Stimulated activated effector memory CD8-positive, alpha-beta T cell treated with anti-CD3 and anti-CD28 coated beads, Interleukin-12 subunit alpha, Interleukin-12 subunit beta, amount 100 ng/mL, for 72 hours (primary cell): ENCODE results near the gene ANKRD13C.
"Not testable (repeated sequence)": the region's sequence is repeated elsewhere in the genome, so short reads cannot be mapped to it uniquely, and the experiment has no call there.

ENCODE experiments used
- ATAC-seq: fragments of 150-1000 bp; cut with Tn5 transposase; 2 replicates; pipeline ENCODE4 v1.10.0; 2021
- DNase-seq, 2 donors: peaks; one replicate each; pipeline ENCODE4 v3.0.0; 2021 to 2022; ENCODE audit warnings: low spot score in 2 of 2
- H3K27ac Mint-ChIP-seq: one replicate; pipeline ENCODE4 v1.8.0; 2022; ENCODE audit warnings: mild to moderate bottlenecking, mixed read lengths
- H3K36me3 Mint-ChIP-seq: one replicate; pipeline ENCODE4 v1.8.0; 2022; ENCODE audit warnings: mild to moderate bottlenecking, mixed read lengths
- H3K4me1 Mint-ChIP-seq: one replicate; pipeline ENCODE4 v1.8.0; 2022; ENCODE audit warnings: mixed read lengths
- H3K4me3 Mint-ChIP-seq: one replicate; pipeline ENCODE4 v1.8.0; 2022; ENCODE audit warnings: mild to moderate bottlenecking, mixed read lengths
- H3K9me3 Mint-ChIP-seq: one replicate; pipeline ENCODE4 v1.8.0; 2022; ENCODE audit warnings: mixed read lengths

The ANKRD13C gene

DNA sequence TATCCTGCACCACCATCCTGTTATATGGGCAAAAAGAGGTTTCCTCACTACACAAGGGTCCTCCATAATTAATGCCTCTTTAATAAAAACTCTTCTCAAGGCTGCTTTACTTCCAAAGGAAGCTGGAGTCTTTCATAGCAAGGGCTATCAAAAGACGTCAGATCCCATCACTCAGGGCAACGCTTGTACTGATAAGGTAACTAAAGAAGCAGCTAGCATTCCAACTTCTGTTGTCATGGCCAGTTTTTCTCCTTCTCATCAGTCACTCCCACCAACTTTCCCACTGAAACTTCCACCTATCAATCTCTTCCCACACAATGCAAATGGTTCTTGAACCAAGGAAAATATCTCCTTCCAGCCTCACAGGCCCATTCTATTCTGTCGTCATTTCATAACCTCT is 17.1 kb upstream of the ANKRD13C start:
- not testable (repeated sequence) for ATAC-seq, H3K4me1 Mint-ChIP-seq, DNase-seq, H3K27ac Mint-ChIP-seq, H3K4me3 Mint-ChIP-seq, H3K9me3 Mint-ChIP-seq, H3K36me3 Mint-ChIP-seq

DNA sequence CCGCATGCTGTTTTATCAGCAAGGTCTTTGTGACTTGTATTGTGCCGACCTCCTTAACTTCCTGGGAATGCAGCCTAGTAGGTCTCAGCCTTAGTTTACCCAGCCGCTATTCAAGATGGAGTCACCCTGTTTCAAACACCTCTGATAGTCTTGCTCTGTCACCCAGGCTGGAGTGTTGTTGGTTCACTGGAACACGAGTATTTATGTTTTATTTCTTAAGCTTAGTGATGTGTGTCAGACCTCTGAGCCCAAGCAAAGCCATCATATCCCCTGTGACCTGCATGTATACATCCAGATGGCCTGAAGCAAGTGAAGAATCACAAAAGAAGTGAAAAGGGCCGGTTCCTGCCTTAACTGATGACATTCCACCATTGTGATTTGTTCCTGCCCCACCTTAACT is 12.9 kb upstream of the ANKRD13C start:
- not testable (repeated sequence) for H3K36me3 Mint-ChIP-seq, H3K9me3 Mint-ChIP-seq, ATAC-seq, H3K27ac Mint-ChIP-seq, DNase-seq, H3K4me3 Mint-ChIP-seq, H3K4me1 Mint-ChIP-seq

DNA sequence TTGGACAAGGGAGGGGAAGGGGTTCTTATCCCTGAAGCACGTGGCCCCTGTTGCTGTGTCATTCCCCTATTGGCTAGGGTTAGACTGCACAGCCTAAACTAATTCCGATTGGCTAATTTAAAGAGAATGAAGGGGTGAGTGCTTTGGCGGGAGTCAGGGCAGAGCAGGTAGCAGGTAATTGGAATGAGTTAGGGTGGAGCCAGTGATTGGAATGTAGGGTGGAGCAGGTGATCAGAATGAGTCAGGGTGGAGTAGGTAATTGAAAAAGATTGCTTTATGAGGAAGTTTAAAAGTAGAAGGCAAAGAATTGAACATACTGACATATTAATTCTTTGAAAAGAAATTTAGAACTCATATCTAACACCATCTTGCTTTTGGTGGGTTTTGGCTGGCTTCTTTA is 12.5 kb upstream of the ANKRD13C start:
- H3K27ac Mint-ChIP-seq, ATAC-seq, H3K4me1 Mint-ChIP-seq, H3K36me3 Mint-ChIP-seq, H3K9me3 Mint-ChIP-seq, DNase-seq, H3K4me3 Mint-ChIP-seq: not testable (repeated sequence)

DNA sequence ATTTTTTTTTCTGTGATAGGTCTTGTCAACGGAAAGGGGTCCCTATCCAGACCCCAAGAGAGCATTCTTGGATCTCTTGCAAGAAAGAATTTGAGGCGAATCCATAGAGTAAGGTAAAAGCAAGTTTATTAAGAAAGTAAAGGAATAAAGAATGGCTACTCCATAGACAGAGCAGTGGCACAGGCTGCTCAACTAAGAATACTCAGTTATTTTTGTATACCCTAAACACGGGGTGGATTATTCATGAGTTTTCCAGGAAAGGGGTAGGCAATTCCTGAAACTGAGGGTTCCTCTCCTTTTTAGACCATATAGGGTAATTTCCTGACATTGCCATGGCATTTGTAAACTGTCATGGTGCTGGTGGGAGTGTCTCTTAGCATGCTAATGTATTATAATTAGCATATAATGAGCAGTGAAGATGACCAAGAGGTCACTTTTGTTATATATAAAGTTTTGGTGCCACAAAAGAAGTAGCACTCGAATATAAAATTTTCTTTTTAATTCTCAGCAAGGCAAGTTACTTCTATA is 12.0 kb upstream of the ANKRD13C start:
- H3K4me1 Mint-ChIP-seq, H3K36me3 Mint-ChIP-seq, H3K9me3 Mint-ChIP-seq, H3K4me3 Mint-ChIP-seq, DNase-seq, ATAC-seq, H3K27ac Mint-ChIP-seq: not testable (repeated sequence)

DNA sequence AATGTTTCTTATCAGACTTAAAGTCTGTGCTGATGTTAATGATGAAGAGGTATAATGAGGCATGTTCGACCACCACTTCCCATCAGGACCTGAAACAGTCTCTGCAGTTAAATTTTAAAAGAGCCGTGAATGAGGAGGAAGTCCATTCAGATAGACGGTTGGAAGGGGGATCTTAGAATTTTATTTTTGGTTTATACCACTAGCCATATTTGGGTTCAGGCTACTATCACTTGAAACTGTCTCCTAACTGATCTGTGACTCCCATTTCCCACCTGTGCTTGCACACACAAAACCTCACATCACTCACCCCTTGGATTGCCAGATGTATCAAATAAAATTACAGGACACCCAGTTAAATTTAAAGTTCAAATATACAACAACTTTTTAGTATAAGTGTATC is 9.9 kb upstream of the ANKRD13C start:
- no peak for ATAC-seq
- no peak overlapping the region for H3K27ac Mint-ChIP-seq
- H3K36me3 Mint-ChIP-seq = no peaks in the 10 kb centered on the region
- no peaks in the 10 kb centered on the region for H3K9me3 Mint-ChIP-seq
- peaks cover 7% of the 10 kb centered on the region for H3K4me1 Mint-ChIP-seq
- H3K4me3 Mint-ChIP-seq = no peak overlapping the region
- no peak for DNase-seq

DNA sequence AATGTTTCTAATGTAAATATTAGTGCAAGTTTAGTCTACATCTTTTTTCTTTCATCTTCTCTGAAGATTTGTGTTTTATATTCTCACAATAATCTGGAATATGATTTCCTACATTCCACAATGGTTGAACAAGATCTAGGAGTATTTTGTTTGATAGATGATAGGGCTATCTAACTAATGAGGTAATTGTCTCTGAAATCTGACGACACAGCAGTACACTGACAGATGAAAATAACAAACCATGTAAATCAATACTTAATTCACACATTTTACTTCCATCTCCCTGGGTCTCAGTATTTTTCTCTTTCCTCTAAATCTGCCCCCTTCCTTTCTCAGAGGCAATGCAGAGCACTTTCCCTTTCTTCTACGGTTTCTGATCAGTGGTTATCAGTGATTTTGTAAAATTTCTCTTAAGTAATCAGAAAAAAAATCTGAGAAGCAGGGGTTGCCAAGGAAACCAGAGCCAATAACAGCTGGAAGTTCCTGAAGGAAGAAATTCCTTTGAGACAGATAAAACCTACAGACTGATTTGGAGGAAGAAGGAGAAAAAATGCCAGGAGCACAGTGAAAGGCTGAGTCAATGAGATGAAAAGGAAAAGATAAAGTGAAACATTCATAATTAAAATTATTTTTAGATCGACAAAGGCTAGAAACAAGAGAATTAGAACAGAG is 7.3 kb upstream of the ANKRD13C start:
- Mint-ChIP-seq H3K27ac (no peak overlapping the region), H3K4me1 (peaks cover 3% of the 10 kb centered on the region), H3K36me3 (no peaks in the 10 kb centered on the region), H3K9me3 (no peaks in the 10 kb centered on the region), H3K4me3 (no peak overlapping the region)
- ATAC-seq (no peak), DNase-seq (no peak)

DNA sequence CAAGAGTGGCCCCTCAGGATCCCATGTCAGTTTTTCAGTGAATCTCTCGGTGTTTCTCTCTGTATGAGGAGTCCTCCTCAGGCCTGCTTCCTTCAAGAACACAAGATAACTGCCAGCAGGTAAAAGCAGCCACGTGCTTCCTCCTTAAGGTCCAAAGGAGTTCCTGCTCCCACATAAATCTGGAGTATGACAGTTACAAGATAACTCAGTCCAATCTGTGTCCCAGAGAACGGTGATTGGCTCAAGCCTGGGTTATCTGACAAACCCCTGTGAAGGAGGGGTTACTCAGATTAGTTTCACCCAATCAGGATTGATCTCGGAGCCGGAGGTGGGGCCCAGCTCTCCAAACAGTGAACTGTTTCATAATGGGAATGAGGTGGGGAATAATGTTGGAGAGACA is 5.8 kb upstream of the ANKRD13C start:
- no peak for ATAC-seq

DNA sequence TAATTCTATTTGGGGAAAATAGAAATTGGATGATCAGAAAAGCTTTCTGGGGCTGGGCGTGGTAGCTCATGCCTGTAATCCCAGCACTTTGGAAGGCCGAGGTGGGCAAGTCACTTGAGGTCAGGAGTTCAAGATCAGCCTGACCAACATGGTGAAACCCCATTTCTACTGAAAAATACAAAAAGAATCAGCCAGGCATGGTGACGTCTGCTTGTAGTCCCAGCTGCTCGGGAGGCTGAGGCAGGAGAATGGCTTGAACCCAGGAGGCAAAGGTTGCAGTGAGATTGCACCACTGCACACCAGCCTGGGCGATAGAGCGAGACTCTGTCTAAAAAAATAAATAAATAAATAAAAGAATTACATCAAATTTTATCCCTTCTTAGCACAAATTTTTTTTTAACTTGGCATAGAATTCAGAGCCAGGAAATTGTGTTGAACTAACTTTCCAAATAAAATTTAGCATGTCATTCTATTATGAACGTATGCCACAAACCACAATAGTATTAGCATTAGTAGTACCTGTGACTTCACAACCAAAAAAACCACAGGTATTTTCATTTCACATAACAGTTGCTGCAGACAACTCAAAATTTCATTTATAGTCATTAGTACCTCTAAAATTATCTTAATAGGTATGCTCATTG is 4.5 kb upstream of the ANKRD13C start:
- peaks cover 13% of the 10 kb centered on the region for H3K4me1 Mint-ChIP-seq
- peaks cover 2% of the 10 kb centered on the region for H3K9me3 Mint-ChIP-seq
- no peak for DNase-seq
- no peak for ATAC-seq
- no peak overlapping the region for H3K4me3 Mint-ChIP-seq
- no peak overlapping the region for H3K27ac Mint-ChIP-seq
- peaks cover 10% of the 10 kb centered on the region for H3K36me3 Mint-ChIP-seq

More for the DNA sequence above, 5.8 kb upstream of the ANKRD13C start:
- Mint-ChIP-seq H3K36me3 (no peaks in the 10 kb centered on the region), H3K9me3 (no peaks in the 10 kb centered on the region), H3K4me1 (peaks cover 7% of the 10 kb centered on the region), H3K4me3 (no peak overlapping the region), H3K27ac (no peak overlapping the region)
- DNase-seq = no peak

DNA sequence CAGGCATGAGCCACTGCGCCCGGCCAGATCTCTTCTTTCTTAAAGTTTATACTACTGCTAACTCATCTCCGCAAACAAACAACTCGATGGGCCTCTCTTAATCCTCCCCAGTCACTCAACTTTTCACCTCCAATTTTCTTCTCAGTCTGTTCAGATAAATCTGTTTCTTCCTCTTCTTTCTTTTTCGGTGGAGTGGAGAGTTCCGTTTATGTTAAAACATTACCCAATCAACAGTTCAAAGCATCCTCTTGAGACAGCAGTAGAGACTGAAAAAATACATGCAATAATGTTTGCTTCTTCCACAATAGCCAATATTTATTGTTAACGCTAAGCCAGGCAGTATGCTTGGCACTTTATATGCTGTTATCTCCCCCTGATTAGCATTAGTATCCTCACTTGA is 1.4 kb upstream of the ANKRD13C start:
- DNase-seq (no peak), ATAC-seq (no peak)
- H3K4me1 Mint-ChIP-seq = peaks cover 14% of the 10 kb centered on the region

DNA sequence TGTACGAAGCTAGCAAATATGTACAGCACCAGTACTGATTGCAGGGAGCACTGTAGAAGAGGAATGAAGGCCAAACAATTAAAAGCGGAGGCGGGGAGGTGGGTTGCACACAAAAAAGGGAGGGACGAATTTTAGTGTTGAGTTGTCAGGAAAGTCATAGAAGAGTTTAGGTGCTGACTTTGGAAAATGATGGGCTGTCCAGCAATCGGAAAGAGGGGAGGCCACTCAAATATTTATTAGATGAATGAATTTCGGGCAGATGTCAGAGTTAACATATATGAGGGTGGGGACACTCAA is 537 bp upstream of the ANKRD13C start:
- Mint-ChIP-seq H3K4me3 (peak overlapping the region; percentile 94), H3K36me3 (peaks cover 21% of the 10 kb centered on the region), H3K4me1 (peaks cover 19% of the 10 kb centered on the region), H3K27ac (peak overlapping the region; percentile 99), H3K9me3 (peaks cover 2% of the 10 kb centered on the region)
- DNase-seq (no peak), ATAC-seq (no peak)

More for the DNA sequence above, 1.4 kb upstream of the ANKRD13C start:
- Mint-ChIP-seq H3K9me3 (peaks cover 2% of the 10 kb centered on the region), H3K4me3 (peak overlapping the region; percentile 94), H3K36me3 (peaks cover 21% of the 10 kb centered on the region), H3K27ac (peak overlapping the region; percentile 99)

DNA sequence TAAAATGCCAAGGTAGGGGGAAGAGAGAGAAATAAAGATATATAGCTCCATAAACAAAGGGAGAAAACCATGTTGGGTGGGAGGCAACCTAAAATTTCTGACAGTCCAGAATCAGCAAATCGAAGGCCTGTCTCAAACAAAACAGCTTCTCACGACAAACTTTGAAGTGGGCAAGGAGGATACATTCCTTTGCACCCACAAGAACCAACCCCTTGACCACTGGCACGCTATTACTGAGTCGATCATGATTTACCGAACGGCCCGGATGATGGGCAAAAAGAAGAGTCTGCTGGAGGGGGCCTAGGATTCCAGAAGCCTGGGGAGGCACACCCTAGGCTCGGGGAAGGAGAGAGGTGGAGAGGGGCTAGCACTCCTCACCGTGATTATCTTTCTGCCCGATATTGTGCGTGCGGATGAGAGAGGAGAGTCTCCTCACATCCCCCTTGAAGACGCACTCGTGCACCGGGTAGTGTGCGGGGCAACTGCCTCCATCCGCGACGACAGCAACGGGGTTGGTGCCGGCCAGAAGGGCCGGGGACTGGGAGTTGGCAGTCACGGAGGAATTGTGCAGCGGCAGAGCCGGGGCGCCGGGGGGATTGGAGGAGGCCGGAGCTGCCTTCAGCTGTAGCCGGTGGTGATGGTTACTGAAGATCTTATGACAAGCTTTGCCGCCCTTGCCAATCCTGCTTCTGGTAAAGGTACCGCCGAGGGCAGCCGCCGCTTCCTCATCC is 756 bp downstream of the ANKRD13C start:
- DNase-seq (peak; percentile 33 to 80), ATAC-seq (peak; percentile 55)
- Mint-ChIP-seq H3K36me3 (peaks cover 30% of the 10 kb centered on the region), H3K4me1 (peaks cover 27% of the 10 kb centered on the region), H3K9me3 (peaks cover 2% of the 10 kb centered on the region), H3K27ac (peak overlapping the region; percentile 99), H3K4me3 (peak overlapping the region; percentile 94)

DNA sequence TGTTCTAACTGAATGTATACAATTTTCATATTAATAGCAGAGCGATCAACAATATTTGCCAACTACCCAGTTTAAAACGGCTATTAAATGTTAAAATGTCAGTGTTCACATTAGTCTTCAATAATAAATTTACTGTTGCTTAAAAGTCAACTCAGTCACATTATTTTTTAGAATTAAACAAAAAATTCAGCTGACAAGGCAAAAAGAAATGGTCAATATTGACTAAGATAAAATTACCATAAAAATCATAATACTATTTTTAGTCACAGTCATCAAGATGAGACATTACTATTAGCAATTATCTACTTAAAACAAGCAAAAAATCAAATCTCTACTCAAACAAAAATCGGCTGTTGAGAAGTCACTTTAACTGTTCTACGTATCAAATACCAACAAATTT is 1.5 kb downstream of the ANKRD13C start:
- no peak for ATAC-seq
- peaks cover 37% of the 10 kb centered on the region for H3K36me3 Mint-ChIP-seq
- peak overlapping the region; percentile 99 for H3K27ac Mint-ChIP-seq
- peak overlapping the region; percentile 94 for H3K4me3 Mint-ChIP-seq
- H3K9me3 Mint-ChIP-seq = peaks cover 2% of the 10 kb centered on the region
- no peak for DNase-seq
- peaks cover 27% of the 10 kb centered on the region for H3K4me1 Mint-ChIP-seq

DNA sequence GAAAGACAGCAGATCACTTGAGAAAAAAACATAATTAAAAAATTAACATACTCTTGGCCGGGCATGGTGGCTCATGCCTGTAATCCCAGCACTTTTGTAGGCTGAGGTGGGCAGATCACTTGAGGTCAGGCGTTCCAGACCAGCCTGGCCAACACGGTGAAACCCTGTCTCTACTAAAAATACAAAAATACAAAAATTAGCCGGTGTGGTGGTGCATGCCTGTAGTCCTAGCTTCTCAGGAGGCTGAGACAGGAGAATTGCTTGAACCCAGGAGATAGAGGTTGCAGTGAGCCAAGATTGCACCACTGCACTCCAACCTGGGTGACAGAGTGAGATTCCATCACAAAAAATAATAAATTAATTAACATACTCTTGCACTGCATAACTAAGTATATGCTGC is 4.7 kb downstream of the ANKRD13C start:
- DNase-seq, ATAC-seq, H3K9me3 Mint-ChIP-seq, H3K4me3 Mint-ChIP-seq: not testable (repeated sequence)
- Mint-ChIP-seq H3K36me3 (peaks cover 60% of the 10 kb centered on the region), H3K27ac (peak overlapping the region; percentile 54), H3K4me1 (peaks cover 39% of the 10 kb centered on the region)

DNA sequence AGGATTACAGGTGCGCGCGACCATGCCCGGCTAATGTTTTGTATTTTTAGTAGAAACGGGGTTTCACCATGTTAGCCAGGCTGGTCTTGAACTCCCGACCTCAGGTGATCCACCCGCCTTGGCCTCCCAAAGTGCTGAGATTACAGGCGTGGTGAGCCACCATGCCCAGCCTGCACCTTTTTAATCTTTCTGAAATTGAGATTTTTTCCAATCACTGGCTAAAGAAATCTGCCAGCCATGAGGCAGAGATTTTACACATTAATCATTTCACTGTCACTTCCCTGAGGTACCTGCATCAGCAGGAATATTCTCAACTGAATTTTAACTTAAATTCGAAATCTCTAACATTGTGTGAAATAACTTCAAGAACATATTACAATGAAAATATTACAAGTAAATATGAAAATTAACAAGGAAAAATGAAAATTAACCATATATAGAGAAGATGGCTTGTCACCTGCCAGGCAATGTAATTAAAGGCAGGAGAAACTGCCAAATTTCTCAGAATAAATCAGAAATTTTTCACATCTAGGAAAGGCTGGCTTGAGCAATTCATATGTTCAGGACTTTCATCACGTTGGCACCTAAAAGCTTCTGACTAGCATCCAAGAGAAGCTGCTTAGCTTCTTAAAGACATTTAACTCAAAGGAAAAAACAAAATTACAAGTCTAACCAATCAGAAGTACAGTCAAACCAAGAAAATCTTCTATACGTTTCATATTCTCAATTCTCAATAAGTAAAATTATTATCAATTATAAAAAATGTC is 5.9 kb downstream of the ANKRD13C start:
- Mint-ChIP-seq H3K9me3 (no peaks in the 10 kb centered on the region), H3K4me3 (no peak overlapping the region), H3K4me1 (peaks cover 37% of the 10 kb centered on the region), H3K27ac (no peak overlapping the region), H3K36me3 (peaks cover 57% of the 10 kb centered on the region)
- DNase-seq (no peak), ATAC-seq (no peak)

DNA sequence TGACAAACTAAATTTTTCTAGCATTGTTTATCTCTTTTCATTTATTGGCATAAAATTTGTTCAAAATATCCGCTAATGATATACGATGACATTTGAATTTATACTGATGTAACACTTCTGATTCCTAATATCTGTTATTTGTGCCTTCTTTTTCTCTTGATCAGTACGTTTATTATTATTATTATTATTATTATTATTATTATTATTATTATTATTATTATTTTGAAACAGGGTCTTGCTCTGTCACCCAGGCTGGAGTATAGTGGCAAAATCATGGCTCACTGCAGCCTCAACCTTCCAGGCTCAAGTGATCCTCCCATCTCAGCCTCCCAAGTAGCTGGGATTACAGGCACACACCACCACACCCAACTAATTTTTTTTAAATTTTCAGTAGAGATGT is 14.9 kb downstream of the ANKRD13C start:
- peaks cover 67% of the 10 kb centered on the region for H3K36me3 Mint-ChIP-seq
- DNase-seq, H3K4me3 Mint-ChIP-seq, ATAC-seq, H3K9me3 Mint-ChIP-seq, H3K27ac Mint-ChIP-seq, H3K4me1 Mint-ChIP-seq: not testable (repeated sequence)
